ENCODE measurements around the gene RBFOX2.

Gene RBFOX2

DNA sequence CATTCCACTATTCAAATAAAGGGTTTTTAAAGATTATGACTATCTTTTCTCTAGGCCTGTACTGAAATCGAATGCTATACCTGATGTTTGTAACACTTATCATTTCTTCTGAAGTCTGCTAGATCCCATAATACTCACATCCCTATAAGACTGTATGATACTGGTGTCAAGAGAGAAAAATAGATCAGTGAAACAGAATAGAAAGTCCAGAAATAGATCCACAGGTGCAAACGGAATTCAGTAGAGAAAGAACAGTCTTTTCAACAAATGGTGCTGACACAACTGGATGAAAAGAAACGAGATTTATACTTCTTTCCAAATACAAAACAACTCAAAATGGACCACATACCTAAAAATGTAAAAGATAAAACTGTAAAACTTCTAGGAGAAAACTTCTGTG is 167.8 kb downstream of the RBFOX2 start:
- H3K36me3 ChIP-seq (ENCODE audit: insufficient read depth, low read length) = no peaks in the 10 kb centered on the region
- no peak for TF ChIP-seq FOXP2 (optimal IDR thresholded peaks at IDR 0.05; ENCODE audit: control extremely low read depth, extremely low read length, insufficient read depth)
- no peak for TF ChIP-seq POLR2AphosphoS5 (IDR thresholded peaks at IDR 0.05; ENCODE audit: borderline replicate concordance, low read depth, low read length)
- no peak for TF ChIP-seq EZH2 (IDR thresholded peaks at IDR 0.05)
- H3K9ac ChIP-seq (ENCODE audit: insufficient read length) = no peak overlapping the region
- H3K27ac ChIP-seq = no peak overlapping the region
- H3K9me3 ChIP-seq (ENCODE audit: low read depth, low read length) = no peaks in the 10 kb centered on the region
- H3K4me3 ChIP-seq = no peak overlapping the region
- no peak for DNase-seq (ENCODE audit: low read depth, low spot score)

DNA sequence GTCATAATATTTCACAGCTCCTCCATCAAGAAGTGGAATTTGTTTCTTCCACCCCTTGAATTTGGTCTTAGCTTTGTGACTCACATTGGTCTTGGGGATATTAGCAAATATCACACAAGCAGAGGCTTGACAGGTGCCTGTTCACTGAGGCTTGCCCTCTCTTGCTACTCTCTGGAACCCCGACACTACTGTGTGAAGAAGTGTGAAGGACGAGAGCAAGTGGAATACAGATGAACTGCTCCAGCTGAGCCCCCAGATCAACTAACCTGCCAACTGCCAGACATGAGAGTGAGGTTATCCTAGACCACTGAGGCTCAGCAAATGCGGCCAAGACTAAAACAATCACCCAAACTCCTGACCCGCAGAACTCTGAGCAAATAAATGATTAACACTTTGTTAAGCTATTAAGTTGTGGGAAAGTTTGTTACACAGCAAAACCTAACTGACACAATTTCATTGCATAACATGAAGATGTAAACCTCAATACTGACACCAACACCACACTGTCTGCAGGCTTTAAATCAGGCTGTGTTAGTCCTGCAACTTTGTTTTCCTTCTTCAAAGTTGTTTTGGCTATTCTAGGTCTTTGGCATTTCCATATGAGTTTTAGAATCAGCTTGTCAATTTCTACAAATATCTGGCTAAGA is 168.4 kb downstream of the RBFOX2 start:
- no peak overlapping the region for H3K9ac ChIP-seq (ENCODE audit: insufficient read length)
- H3K4me3 ChIP-seq = no peak overlapping the region
- H3K9me3 ChIP-seq (ENCODE audit: low read depth, low read length) = no peaks in the 10 kb centered on the region
- H3K27ac ChIP-seq = no peak overlapping the region
- H3K36me3 ChIP-seq (ENCODE audit: insufficient read depth, low read length) = no peaks in the 10 kb centered on the region
- TF ChIP-seq FOXP2 (optimal IDR thresholded peaks at IDR 0.05; ENCODE audit: control extremely low read depth, extremely low read length, insufficient read depth) (no peak), EZH2 (IDR thresholded peaks at IDR 0.05) (no peak), POLR2AphosphoS5 (IDR thresholded peaks at IDR 0.05; ENCODE audit: borderline replicate concordance, low read depth, low read length) (no peak)
- DNase-seq (ENCODE audit: low read depth, low spot score) = no peak

GRCh38 chr22:35854334-35854733 is 174.3 kb downstream of the RBFOX2 start:
- Histone ChIP-seq H3K9me3 (ENCODE audit: low read depth, low read length) (no peaks in the 10 kb centered on the region), H3K4me3 (no peak overlapping the region), H3K27ac (no peak overlapping the region), H3K36me3 (ENCODE audit: insufficient read depth, low read length) (no peaks in the 10 kb centered on the region), H3K9ac (ENCODE audit: insufficient read length) (no peak overlapping the region)
- DNase-seq (ENCODE audit: low read depth, low spot score) = no peak
- TF ChIP-seq EZH2 (IDR thresholded peaks at IDR 0.05) (no peak), FOXP2 (optimal IDR thresholded peaks at IDR 0.05; ENCODE audit: control extremely low read depth, extremely low read length, insufficient read depth) (no peak), POLR2AphosphoS5 (IDR thresholded peaks at IDR 0.05; ENCODE audit: borderline replicate concordance, low read depth, low read length) (no peak)

GRCh38 chr22:35852076-35852475 is 176.5 kb downstream of the RBFOX2 start:
- Histone ChIP-seq H3K36me3 (ENCODE audit: insufficient read depth, low read length) (no peaks in the 10 kb centered on the region), H3K9me3 (ENCODE audit: low read depth, low read length) (no peaks in the 10 kb centered on the region), H3K9ac (ENCODE audit: insufficient read length) (no peak overlapping the region), H3K27ac (no peak overlapping the region), H3K4me3 (no peak overlapping the region)
- TF ChIP-seq FOXP2 (optimal IDR thresholded peaks at IDR 0.05; ENCODE audit: control extremely low read depth, extremely low read length, insufficient read depth) = no peak
- no peak for DNase-seq (ENCODE audit: low read depth, low spot score)

DNA sequence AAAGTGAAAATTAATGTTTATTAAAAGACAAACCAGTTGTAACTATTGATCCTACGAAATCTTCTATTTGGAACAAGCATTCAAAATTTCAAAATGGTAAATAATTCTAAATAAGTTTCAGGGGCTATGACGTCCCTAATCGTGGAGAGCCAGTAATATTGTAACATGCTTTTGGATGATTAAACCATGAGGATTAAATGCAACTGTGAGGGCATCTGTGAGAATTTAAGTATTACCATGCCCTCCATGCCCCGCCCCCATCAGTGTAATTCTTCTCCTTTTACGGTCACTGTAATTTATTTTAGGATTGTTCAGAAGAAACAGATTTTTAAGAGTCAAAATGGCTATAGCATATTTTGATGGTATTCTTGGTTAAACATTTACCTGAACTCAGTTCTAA is 177.8 kb downstream of the RBFOX2 start:
- no peak for DNase-seq (ENCODE audit: low read depth, low spot score)
- TF ChIP-seq EZH2 (IDR thresholded peaks at IDR 0.05) = no peak
- no peak for TF ChIP-seq POLR2AphosphoS5 (IDR thresholded peaks at IDR 0.05; ENCODE audit: borderline replicate concordance, low read depth, low read length)
- TF ChIP-seq FOXP2 (optimal IDR thresholded peaks at IDR 0.05; ENCODE audit: control extremely low read depth, extremely low read length, insufficient read depth) = no peak
- no peak overlapping the region for H3K4me3 ChIP-seq

DNA sequence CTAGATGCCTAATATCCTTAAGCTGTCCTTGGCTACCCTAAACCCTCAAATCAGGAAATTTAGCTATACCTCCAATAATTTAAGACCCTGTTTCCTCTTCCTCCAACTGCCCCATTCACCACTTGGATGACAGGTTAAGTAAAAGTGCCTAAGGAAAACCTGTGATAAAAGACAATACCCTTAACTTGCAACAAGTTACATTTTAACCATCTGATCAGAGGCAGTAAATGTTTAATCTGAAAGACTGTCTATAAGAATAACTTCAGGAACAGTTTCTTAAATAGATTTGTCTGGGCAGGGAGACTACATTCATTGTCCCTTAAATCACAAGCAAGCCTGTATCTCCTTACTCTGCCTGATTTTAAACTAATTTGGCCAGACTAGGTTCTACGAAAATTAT is 181.8 kb downstream of the RBFOX2 start:
- no peak overlapping the region; the same call in 1 of the 2 replicates for H3K27ac ChIP-seq
- no peak overlapping the region for H3K4me3 ChIP-seq
- TF ChIP-seq POLR2AphosphoS5 (IDR thresholded peaks at IDR 0.05; ENCODE audit: borderline replicate concordance, low read depth, low read length) (no peak), FOXP2 (optimal IDR thresholded peaks at IDR 0.05; ENCODE audit: control extremely low read depth, extremely low read length, insufficient read depth) (no peak), EZH2 (IDR thresholded peaks at IDR 0.05) (no peak)
- no peak overlapping the region for H3K9ac ChIP-seq (ENCODE audit: insufficient read length)
- H3K9me3 ChIP-seq (ENCODE audit: low read depth, low read length) = no peaks in the 10 kb centered on the region
- H3K36me3 ChIP-seq (ENCODE audit: insufficient read depth, low read length) = no peaks in the 10 kb centered on the region
- DNase-seq (ENCODE audit: low read depth, low spot score) = no peak

More for the DNA sequence above, 177.8 kb downstream of the RBFOX2 start:
- no peaks in the 10 kb centered on the region for H3K36me3 ChIP-seq (ENCODE audit: insufficient read depth, low read length)
- no peak overlapping the region for H3K9ac ChIP-seq (ENCODE audit: insufficient read length)
- no peaks in the 10 kb centered on the region for H3K9me3 ChIP-seq (ENCODE audit: low read depth, low read length)
- H3K27ac ChIP-seq = no peak overlapping the region

DNA sequence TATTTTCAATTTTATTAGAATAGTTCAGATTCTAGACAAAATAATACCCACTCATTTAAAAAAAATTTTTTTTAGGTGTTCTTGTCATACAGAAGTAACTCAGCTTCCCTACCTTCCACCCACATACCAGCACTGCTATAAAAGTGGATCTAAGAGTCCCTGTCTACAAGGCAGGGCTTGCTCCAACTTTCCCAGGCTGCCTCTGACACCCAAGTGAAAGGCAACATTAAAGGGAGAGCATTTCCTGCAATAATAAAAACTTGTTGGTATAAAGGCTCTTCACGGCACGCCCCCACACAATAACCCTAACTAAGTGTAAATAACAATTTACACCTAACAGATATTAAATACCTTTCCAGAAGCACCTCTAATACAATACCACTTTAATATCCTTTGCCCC is 183.7 kb downstream of the RBFOX2 start:
- TF ChIP-seq EZH2 (IDR thresholded peaks at IDR 0.05) (no peak), POLR2AphosphoS5 (IDR thresholded peaks at IDR 0.05; ENCODE audit: borderline replicate concordance, low read depth, low read length) (no peak), FOXP2 (optimal IDR thresholded peaks at IDR 0.05; ENCODE audit: control extremely low read depth, extremely low read length, insufficient read depth) (no peak)
- no peak overlapping the region for H3K9ac ChIP-seq (ENCODE audit: insufficient read length)
- no peaks in the 10 kb centered on the region for H3K36me3 ChIP-seq (ENCODE audit: insufficient read depth, low read length)
- DNase-seq (ENCODE audit: low read depth, low spot score) = no peak
- no peak overlapping the region for H3K4me3 ChIP-seq
- H3K27ac ChIP-seq = peak overlapping the region; percentile 49; the same call in 1 of the 2 replicates
- H3K9me3 ChIP-seq (ENCODE audit: low read depth, low read length) = no peaks in the 10 kb centered on the region

DNA sequence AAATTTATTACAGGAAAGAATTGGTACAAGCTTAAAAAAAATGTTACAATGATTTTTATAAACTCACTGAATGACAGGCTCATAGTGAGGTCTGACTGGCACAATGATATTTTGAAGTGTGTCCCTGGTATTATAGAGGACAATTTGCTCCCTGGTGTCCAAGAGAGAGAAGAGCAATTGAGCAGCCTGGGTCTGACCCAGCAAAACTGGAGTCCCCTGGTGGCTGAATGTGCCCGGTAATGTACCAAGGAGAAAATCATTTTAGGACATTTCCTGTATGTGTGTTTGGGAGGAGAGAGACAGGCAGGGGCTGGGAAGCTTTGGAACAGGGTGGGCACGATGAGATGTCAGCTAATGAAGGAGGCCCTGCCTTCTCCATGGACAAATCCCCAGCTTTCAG is 185.7 kb downstream of the RBFOX2 start:
- Histone ChIP-seq H3K27ac (peak overlapping the region; percentile 83), H3K4me3 (no peak overlapping the region)
- no peak for DNase-seq (ENCODE audit: low read depth, low spot score)

GRCh38 chr22:35842519-35842913 is 186.1 kb downstream of the RBFOX2 start:
- Histone ChIP-seq H3K27ac (peak overlapping the region; percentile 83), H3K9ac (ENCODE audit: insufficient read length) (peak overlapping the region; percentile 35), H3K36me3 (ENCODE audit: insufficient read depth, low read length) (no peaks in the 10 kb centered on the region), H3K9me3 (ENCODE audit: low read depth, low read length) (no peaks in the 10 kb centered on the region), H3K4me3 (peak overlapping the region; percentile 45)
- DNase-seq (ENCODE audit: low read depth, low spot score) = no peak
- TF ChIP-seq POLR2AphosphoS5 (IDR thresholded peaks at IDR 0.05; ENCODE audit: borderline replicate concordance, low read depth, low read length) = no peak
- no peak for TF ChIP-seq EZH2 (IDR thresholded peaks at IDR 0.05)
- TF ChIP-seq FOXP2 (optimal IDR thresholded peaks at IDR 0.05; ENCODE audit: control extremely low read depth, extremely low read length, insufficient read depth) = no peak

More for the DNA sequence above, 185.7 kb downstream of the RBFOX2 start:
- Histone ChIP-seq H3K9me3 (ENCODE audit: low read depth, low read length) (no peaks in the 10 kb centered on the region), H3K36me3 (ENCODE audit: insufficient read depth, low read length) (no peaks in the 10 kb centered on the region), H3K9ac (ENCODE audit: insufficient read length) (no peak overlapping the region)
- TF ChIP-seq POLR2AphosphoS5 (IDR thresholded peaks at IDR 0.05; ENCODE audit: borderline replicate concordance, low read depth, low read length) (no peak), FOXP2 (optimal IDR thresholded peaks at IDR 0.05; ENCODE audit: control extremely low read depth, extremely low read length, insufficient read depth) (no peak), EZH2 (IDR thresholded peaks at IDR 0.05) (no peak)

Measured in SK-N-MC (cell line).